Esophagus squamous epithelium (tissue), 5 donors: ENCODE measurements around the gene TM4SF5. TPM values are rescaled to one million over a fixed set of nuclear protein-coding genes. Genes with fewer than 3 reads are reported as not detected.

ENCODE experiments used
- DNase-seq: peaks from one replicate; lab custom pipeline; 2025; lab: John Stamatoyannopoulos, UW
- H3K27ac ChIP-seq, 4 donors: fragments of 200-600 bp; sonication (generic); one replicate each; pipeline ENCODE4 v1.5.1; 2016 to 2019; ENCODE audit warnings: mild to moderate bottlenecking in 1 of 4
- H3K27me3 ChIP-seq, 4 donors: fragments of 200-600 bp; sonication (generic); 1 replicate in 3 of 4; 2 replicates in 1 of 4; pipeline versions ENCODE4 v1.5.1 to v1.6.0; 2017 to 2021; ENCODE audit warnings: antibody characterized with exemption in 1 of 4
- H3K36me3 ChIP-seq, 3 donors: fragments of 200-600 bp; sonication (generic); one replicate each; pipeline ENCODE4 v1.5.1; 2016 to 2019
- H3K4me1 ChIP-seq, 3 donors: fragments of 200-600 bp; sonication (generic); one replicate each; pipeline ENCODE4 v1.5.1; 2017 to 2019
- H3K4me3 ChIP-seq, 4 donors: fragments of 200-600 bp; sonication (generic); 1 replicate in 3 of 4; 2 replicates in 1 of 4; pipeline ENCODE4 v1.5.1; 2016 to 2019; ENCODE audit warnings: mild to moderate bottlenecking in 2 of 4, moderate library complexity in 1 of 4
- H3K9me3 ChIP-seq, 3 donors: fragments of 200-600 bp; sonication (generic); one replicate each; pipeline ENCODE4 v1.5.1; 2016 to 2019
- CTCF ChIP-seq, 6 experiments: fragments of 450-650 bp in 4 of 6; fragments of 200-600 bp in 2 of 6; sonication (generic) in 2 of 6; IDR thresholded peaks; one replicate each; pipeline ENCODE4 v1.5.1; 2016 to 2019; ENCODE audit warnings: antibody characterized with exemption in 6 of 6, mild to moderate bottlenecking in 4 of 6, moderate library complexity in 4 of 6
- POLR2A ChIP-seq, 4 donors: fragments of 450-650 bp; IDR thresholded peaks; one replicate each; pipeline ENCODE4 v1.6.1; 2017; ENCODE audit warnings: antibody characterized with exemption in 4 of 4, mild to moderate bottlenecking in 4 of 4, moderate library complexity in 3 of 4
- WGBS, 2 donors: methylation state at CpG; one replicate each; pipeline ENCODE4 v1.1.5; 2018; 5-methylcytosine and 5-hydroxymethylcytosine counted together
- intact Hi-C: fragments of 100-400 bp; cut with DNase I; formaldehyde crosslinking; loops from one replicate; pipeline ENCODE4 v1.15.0; 2022
- total RNA-seq, 4 donors: library from RNA; depleted of rRNA; stranded (reverse); fragments of >200 nt; gene quantifications; one replicate each; pipeline ENCODE4 v1.1.0, GENCODE V29; 2016
- donor health status: DM: yes; HTN: yes; CAD: no.

The TM4SF5 gene
- total RNA-seq, 4 donors from 2014 or later, result not detected

DNA sequence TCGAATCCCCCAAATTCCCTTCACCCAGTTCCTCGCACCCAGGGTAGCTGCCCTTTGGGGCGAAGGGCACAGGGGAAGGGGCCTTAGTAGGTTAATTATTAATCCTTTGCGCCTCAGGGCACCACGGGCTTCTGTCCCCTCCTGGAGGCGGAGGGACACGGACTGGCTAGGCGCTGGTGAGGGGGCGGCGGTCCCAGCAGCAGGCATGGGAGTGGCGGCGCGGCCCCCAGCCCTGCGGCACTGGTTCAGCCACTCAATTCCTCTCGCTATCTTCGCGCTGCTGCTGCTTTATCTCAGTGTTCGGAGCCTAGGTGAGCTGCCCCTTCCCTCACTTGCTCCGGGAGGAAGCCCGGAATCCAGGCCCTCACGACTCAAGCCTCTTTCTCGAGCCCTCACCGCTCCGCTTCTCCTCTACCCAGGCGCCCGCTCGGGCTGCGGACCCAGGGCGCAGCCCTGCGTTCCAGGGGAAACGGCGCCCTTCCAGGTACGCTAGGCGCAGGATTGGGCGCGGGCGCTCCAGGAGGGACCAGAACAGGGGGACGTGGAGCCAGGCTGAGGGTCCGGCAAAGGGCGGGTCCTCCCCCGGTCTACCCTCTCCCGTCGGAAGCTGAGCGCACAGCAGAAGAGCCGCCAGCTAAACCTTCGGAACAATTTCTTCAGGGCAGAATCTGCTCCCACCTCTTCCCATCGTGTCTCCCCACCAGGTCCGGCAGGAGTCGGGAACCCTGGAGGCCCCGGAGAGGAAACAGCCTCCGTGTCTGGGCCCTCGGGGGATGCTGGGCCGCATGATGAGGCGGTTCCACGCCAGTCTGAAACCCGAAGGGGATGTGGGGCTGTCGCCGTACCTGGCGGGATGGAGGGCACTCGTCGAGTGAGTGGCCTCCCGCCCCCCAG lies 17.4 kb downstream of the TM4SF5 start, which contains the start of gene GLTPD2:
Gene GLTPD2 (plus strand): TSS at position 158 of the 894 bp plus-strand sequence. CDS start 48 bp downstream, at position 206.
- H3K36me3 ChIP-seq, result no peaks in the 10 kb centered on the region
- peaks cover 0 to 24% (median 0%) of the 10 kb centered on the region in 4 donors for H3K27me3 ChIP-seq
- intact Hi-C loops, result loop anchor here (5.0 kb wide), 2 partner anchors 52 to 98 kb away; partner anchors contain the start of genes CXCL16 and ZMYND15
- H3K4me3 ChIP-seq, result peak within 1 kb of the TSS; percentile 44 to 89 (median 67)
- WGBS, 2 donors, result 8 to 37% methylated on average over 5 to 12 of the region's 62 CpGs
- TF ChIP-seq POLR2A (IDR thresholded peaks at IDR 0.05), result no peak
- no peak for TF ChIP-seq CTCF (IDR thresholded peaks at IDR 0.05)
- H3K4me1 ChIP-seq, result peaks cover 21 to 58% (median 32%) of the 10 kb centered on the region in 3 donors
- H3K9me3 ChIP-seq, result no peaks in the 10 kb centered on the region
- DNase-seq, result no peak
- H3K27ac ChIP-seq, result peak within 1 kb of the TSS; percentile 95 to 99 (median 96)

DNA sequence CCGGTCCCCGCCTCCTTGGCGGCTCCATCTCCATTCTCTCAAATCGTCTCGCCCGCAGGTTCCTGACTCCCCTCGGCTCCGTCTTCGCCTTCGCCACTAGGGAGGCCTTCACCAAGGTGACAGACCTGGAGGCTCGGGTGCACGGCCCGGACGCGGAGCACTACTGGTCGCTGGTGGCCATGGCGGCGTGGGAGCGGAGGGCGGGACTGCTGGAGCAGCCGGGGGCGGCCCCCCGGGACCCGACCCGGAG lies 17.9 kb downstream of the TM4SF5 start:
- H3K4me1 ChIP-seq, result peaks cover 21 to 58% (median 32%) of the 10 kb centered on the region in 3 donors
- H3K27me3 ChIP-seq, result peaks cover 0 to 18% (median 0%) of the 10 kb centered on the region in 4 donors
- intact Hi-C loops, result loop anchor here (5.0 kb wide), 2 partner anchors 52 to 98 kb away; partner anchors contain the start of genes CXCL16 and ZMYND15
- DNase-seq, result no peak
- H3K27ac ChIP-seq, result peak overlapping the region; percentile 95 to 99 (median 96)
- WGBS, 2 donors, result no CpG with 5 or more reads among the region's 25 CpGs
- H3K9me3 ChIP-seq, result no peaks in the 10 kb centered on the region
- TF ChIP-seq POLR2A (IDR thresholded peaks at IDR 0.05), result no peak
- TF ChIP-seq CTCF (IDR thresholded peaks at IDR 0.05), result no peak
- H3K4me3 ChIP-seq, result peak overlapping the region; percentile 44 to 89 (median 67)
- no peaks in the 10 kb centered on the region for H3K36me3 ChIP-seq

DNA sequence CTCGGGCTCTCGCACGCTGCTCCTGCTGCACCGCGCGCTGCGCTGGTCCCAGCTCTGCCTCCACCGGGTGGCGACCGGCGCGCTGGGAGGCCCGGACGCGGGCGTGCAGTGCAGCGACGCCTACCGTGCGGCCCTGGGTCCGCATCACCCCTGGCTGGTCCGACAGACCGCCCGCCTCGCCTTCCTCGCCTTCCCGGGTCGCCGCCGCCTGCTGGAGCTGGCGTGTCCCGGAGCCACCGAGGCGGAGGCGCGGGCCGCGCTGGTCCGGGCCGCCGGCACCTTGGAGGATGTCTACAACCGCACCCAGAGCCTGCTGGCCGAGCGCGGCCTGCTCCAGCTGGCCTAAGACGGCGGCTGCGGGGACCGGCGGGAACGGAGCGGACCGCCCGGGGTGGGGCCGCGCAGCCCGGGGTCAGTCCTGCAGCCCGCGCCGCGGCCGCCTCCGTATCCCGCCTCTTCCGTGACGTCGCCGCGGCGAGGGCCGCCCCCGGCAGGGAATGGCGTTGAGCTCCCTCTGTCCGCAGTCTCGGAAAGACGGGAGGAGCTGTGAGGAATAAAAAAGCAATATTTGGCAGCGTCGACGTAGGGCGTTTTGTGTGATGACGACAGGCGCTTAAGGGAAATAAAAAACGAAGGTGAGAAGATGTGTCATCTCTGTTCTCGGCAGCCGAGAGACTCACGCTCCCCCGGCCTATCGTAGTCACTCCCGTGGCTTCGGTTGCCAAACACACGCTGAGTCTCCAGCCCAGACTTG lies 18.4 kb downstream of the TM4SF5 start:
- H3K27ac ChIP-seq, result peak overlapping the region; percentile 95 to 99 (median 96)
- H3K27me3 ChIP-seq, result peaks cover 0 to 13% (median 0%) of the 10 kb centered on the region in 4 donors
- intact Hi-C loops, result loop anchor here (5.0 kb wide), 2 partner anchors 53 to 97 kb away; partner anchors contain the start of genes CXCL16 and ZMYND15
- H3K4me3 ChIP-seq, result peak overlapping the region; percentile 44 to 89 (median 67)
- no peaks in the 10 kb centered on the region for H3K9me3 ChIP-seq
- peak; percentile 24 for DNase-seq
- peaks cover 21 to 56% (median 32%) of the 10 kb centered on the region in 3 donors for H3K4me1 ChIP-seq
- TF ChIP-seq CTCF (IDR thresholded peaks at IDR 0.05) (peak; percentile 68 to 94 (median 84)), POLR2A (IDR thresholded peaks at IDR 0.05) (peak in 3 of 4 donors; percentile 52 to 90 (median 89))
- WGBS, 2 donors, result 0 to 1% methylated on average over 11 to 14 of the region's 91 CpGs
- no peaks in the 10 kb centered on the region for H3K36me3 ChIP-seq

DNA sequence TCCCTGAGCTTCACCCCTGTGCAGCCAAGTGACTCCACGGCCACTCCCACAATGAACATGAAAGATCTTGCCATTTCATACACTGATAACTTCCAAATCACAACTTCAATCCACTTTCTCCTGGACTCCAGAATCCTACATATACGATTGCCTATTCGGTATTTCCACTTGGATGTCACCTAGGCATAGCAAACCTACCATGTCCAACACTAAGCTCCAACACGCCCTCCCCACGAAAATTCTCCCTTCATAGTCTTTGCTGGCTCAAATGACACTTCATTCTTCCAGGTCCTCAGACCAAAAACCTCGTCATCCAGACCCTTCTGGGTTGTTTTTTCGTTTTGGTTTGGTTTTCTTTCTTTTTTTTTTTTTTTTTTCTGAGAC lies 19.0 kb downstream of the TM4SF5 start:
- peaks cover 0 to 8% (median 0%) of the 10 kb centered on the region in 4 donors for H3K27me3 ChIP-seq
- intact Hi-C loops, result no loop called here
- H3K4me1 ChIP-seq, result peaks cover 18 to 55% (median 26%) of the 10 kb centered on the region in 3 donors
- H3K27ac ChIP-seq, result peak overlapping the region; percentile 95 to 99 (median 96)
- peak overlapping the region; percentile 44 to 89 (median 67) for H3K4me3 ChIP-seq
- DNase-seq, result no peak
- no peaks in the 10 kb centered on the region for H3K9me3 ChIP-seq
- TF ChIP-seq POLR2A (IDR thresholded peaks at IDR 0.05) (no peak), CTCF (IDR thresholded peaks at IDR 0.05) (no peak)
- H3K36me3 ChIP-seq, result no peaks in the 10 kb centered on the region
- WGBS, 2 donors, result 25 to 36% methylated on average over 7 of the region's 7 CpGs
